ENCODE results near the gene DBX1. TPM values are rescaled to one million over a fixed set of nuclear protein-coding genes. Genes with fewer than 3 reads are reported as not detected.
A peak's percentile ranks its signal among the peaks of the same experiment; 100 is the strongest.

Gene DBX1
- polyA plus RNA-seq, 1 donor (not counting 4 experiments of a cell fraction or from before 2014, with no cell fraction given): not detected

GRCh38 chr11:20158597-20159257 lies 1.5 kb downstream of the DBX1 start:
- Histone ChIP-seq H3K9me1 (ENCODE audit: control insufficient read depth, extremely low read depth, insufficient read depth, low read length) (no peaks in the 10 kb centered on the region), H3K4me3 (ENCODE audit: control insufficient read depth in 2 of 3, extremely low read depth in 1 of 3, insufficient read depth in 2 of 3, low read depth in 1 of 3, low read length in 3 of 3) (no peak overlapping the region), H3K36me3 (ENCODE audit: control insufficient read depth in 2 of 2, extremely low read depth in 1 of 2, insufficient read depth in 2 of 2, low read length in 2 of 2) (no peaks in the 10 kb centered on the region), H3K27ac (ENCODE audit: control insufficient read depth, insufficient read depth, low read length) (no peak overlapping the region), H3K4me1 (ENCODE audit: control insufficient read depth, extremely low read depth, insufficient read depth, low read length) (no peaks in the 10 kb centered on the region), H3K79me2 (ENCODE audit: control insufficient read depth, insufficient read depth, low read length) (no peaks in the 10 kb centered on the region), H2AFZ (ENCODE audit: control insufficient read depth, low read length) (no peak overlapping the region), H4K20me1 (ENCODE audit: control insufficient read depth, extremely low read depth, insufficient read depth, low read length) (no peaks in the 10 kb centered on the region), H3K27me3 (ENCODE audit: control insufficient read depth, extremely low read depth, insufficient read depth, low read length) (peaks cover 90% of the 10 kb centered on the region), H3K9ac (ENCODE audit: control insufficient read depth, extremely low read depth, insufficient read depth, low read length) (no peak overlapping the region), H3K4me2 (ENCODE audit: control insufficient read depth, extremely low read depth, insufficient read depth, low read depth, low read length) (no peak overlapping the region), H3K9me3 (ENCODE audit: control insufficient read depth, low read depth, low read length) (no peaks in the 10 kb centered on the region)
- no peak for DNase-seq (ENCODE audit: low read depth, low spot score)
- no peak for FAIRE-seq
- dilution Hi-C loops (cut with MboI; ENCODE audit: extremely low pct_ligation_motif_present, low sequenced_read_pairs): no loop called here
- TF ChIP-seq, protein P1, sequence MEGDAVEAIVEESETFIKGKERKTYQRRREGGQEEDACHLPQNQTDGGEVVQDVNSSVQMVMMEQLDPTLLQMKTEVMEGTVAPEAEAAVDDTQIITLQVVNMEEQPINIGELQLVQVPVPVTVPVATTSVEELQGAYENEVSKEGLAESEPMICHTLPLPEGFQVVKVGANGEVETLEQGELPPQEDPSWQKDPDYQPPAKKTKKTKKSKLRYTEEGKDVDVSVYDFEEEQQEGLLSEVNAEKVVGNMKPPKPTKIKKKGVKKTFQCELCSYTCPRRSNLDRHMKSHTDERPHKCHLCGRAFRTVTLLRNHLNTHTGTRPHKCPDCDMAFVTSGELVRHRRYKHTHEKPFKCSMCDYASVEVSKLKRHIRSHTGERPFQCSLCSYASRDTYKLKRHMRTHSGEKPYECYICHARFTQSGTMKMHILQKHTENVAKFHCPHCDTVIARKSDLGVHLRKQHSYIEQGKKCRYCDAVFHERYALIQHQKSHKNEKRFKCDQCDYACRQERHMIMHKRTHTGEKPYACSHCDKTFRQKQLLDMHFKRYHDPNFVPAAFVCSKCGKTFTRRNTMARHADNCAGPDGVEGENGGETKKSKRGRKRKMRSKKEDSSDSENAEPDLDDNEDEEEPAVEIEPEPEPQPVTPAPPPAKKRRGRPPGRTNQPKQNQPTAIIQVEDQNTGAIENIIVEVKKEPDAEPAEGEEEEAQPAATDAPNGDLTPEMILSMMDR (optimal IDR thresholded peaks at IDR 0.05 in 1 of 3, IDR thresholded peaks at IDR 0.05 in 1 of 3, conservative IDR thresholded peaks at IDR 0.05 in 1 of 3; ENCODE audit: extremely low read depth in 1 of 3, insufficient read depth in 2 of 3, low read length in 3 of 3): no peak
- TF ChIP-seq EZH2 (IDR thresholded peaks at IDR 0.05; ENCODE audit: low read length): peak; percentile 81

- dilution Hi-C loops (cut with MboI; ENCODE audit: extremely low pct_ligation_motif_present, low sequenced_read_pairs): no loop called here
- Histone ChIP-seq H3K27me3 (ENCODE audit: control insufficient read depth, extremely low read depth, insufficient read depth, low read length) (peaks cover 83% of the 10 kb centered on the region), H3K79me2 (ENCODE audit: control insufficient read depth, insufficient read depth, low read length) (no peaks in the 10 kb centered on the region), H3K27ac (ENCODE audit: control insufficient read depth, insufficient read depth, low read length) (no peak overlapping the region), H3K9ac (ENCODE audit: control insufficient read depth, extremely low read depth, insufficient read depth, low read length) (no peak overlapping the region), H3K9me3 (ENCODE audit: control insufficient read depth, low read depth, low read length) (no peaks in the 10 kb centered on the region), H3K9me1 (ENCODE audit: control insufficient read depth, extremely low read depth, insufficient read depth, low read length) (no peaks in the 10 kb centered on the region), H3K36me3 (ENCODE audit: control insufficient read depth in 2 of 2, extremely low read depth in 1 of 2, insufficient read depth in 2 of 2, low read length in 2 of 2) (no peaks in the 10 kb centered on the region), H3K4me3 (ENCODE audit: control insufficient read depth in 2 of 3, extremely low read depth in 1 of 3, insufficient read depth in 2 of 3, low read depth in 1 of 3, low read length in 3 of 3) (no peak overlapping the region), H3K4me2 (ENCODE audit: control insufficient read depth, extremely low read depth, insufficient read depth, low read depth, low read length) (no peak overlapping the region), H3K4me1 (ENCODE audit: control insufficient read depth, extremely low read depth, insufficient read depth, low read length) (no peaks in the 10 kb centered on the region), H4K20me1 (ENCODE audit: control insufficient read depth, extremely low read depth, insufficient read depth, low read length) (no peaks in the 10 kb centered on the region), H2AFZ (ENCODE audit: control insufficient read depth, low read length) (no peak overlapping the region)
- TF ChIP-seq EZH2 (IDR thresholded peaks at IDR 0.05; ENCODE audit: low read length): no peak
- TF ChIP-seq, protein P1 (optimal IDR thresholded peaks at IDR 0.05 in 1 of 3, IDR thresholded peaks at IDR 0.05 in 1 of 3, conservative IDR thresholded peaks at IDR 0.05 in 1 of 3; ENCODE audit: extremely low read depth in 1 of 3, insufficient read depth in 2 of 3, low read length in 3 of 3): no peak
- FAIRE-seq (no peak), DNase-seq (ENCODE audit: low read depth, low spot score) (no peak)
Measured at GRCh38 chr11:20157728-20158127, 2.5 kb downstream of the DBX1 start.
